ENCODE results near the gene RDX. TPM values are rescaled to one million over a fixed set of nuclear protein-coding genes. Genes with fewer than 3 reads are reported as not detected.

The RDX gene
- total and polyA plus RNA-seq, 2 of the 4 experiments (the other 2 are of a cell fraction), result 61.1 to 72.4 TPM

DNA sequence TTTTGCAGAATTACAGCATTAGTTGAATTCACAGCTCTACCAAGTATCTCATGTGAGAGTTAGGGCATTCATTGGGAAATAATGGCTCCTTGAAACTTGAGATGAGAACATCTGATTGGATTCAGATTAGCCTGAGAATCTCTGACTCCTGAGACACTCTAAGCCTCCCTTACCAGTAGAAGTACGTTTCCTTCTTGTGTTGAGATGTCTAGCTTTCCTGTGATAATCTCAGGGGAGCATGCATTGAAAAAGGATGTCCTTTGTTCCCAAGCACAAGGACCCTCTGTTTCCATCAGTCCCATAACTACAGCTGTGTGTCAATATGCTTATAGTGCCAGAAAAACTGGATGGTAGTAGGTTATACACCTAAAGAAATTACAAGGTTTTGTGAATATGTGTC is 35.2 kb upstream of the RDX start:
- Histone ChIP-seq H3K4ac (ENCODE audit: low read depth, low read length) (no peak overlapping the region), H3K36me3 (ENCODE audit: control insufficient read depth, insufficient read depth, low read length) (no peaks in the 10 kb centered on the region), H2BK20ac (ENCODE audit: low read depth, low read length) (no peak overlapping the region), H3K4me2 (ENCODE audit: low read depth, low read length) (no peak overlapping the region), H3K9me3 (ENCODE audit: control insufficient read depth, insufficient read depth, low read length) (no peaks in the 10 kb centered on the region), H4K5ac (ENCODE audit: low read depth, low read length) (no peak overlapping the region), H4K8ac (ENCODE audit: low read depth in 2 of 2, low read length in 2 of 2) (no peak overlapping the region), H3K79me1 (ENCODE audit: low read depth in 1 of 2, low read length in 2 of 2) (no peaks in the 10 kb centered on the region), H3K9me1 (ENCODE audit: insufficient read depth, low read length) (no peaks in the 10 kb centered on the region), H4K91ac (ENCODE audit: insufficient read depth, low read depth, low read length) (no peak overlapping the region), H3K23ac (ENCODE audit: low read depth, low read length) (no peak overlapping the region), H3K9ac (ENCODE audit: low read depth, low read length) (no peak overlapping the region), H3K4me1 (ENCODE audit: control insufficient read depth, insufficient read depth, low read length) (no peaks in the 10 kb centered on the region), H2AK9ac (replicated peaks; ENCODE audit: low read depth, low read length, poor library complexity) (no peak overlapping the region), H2AK5ac (ENCODE audit: low read depth, low read length) (no peak overlapping the region), H2AFZ (replicated peaks; ENCODE audit: low read length, poor library complexity) (no peak overlapping the region), H3K56ac (ENCODE audit: extremely low read depth, insufficient read depth, low read length) (no peak overlapping the region), H3K4me3 (ENCODE audit: insufficient read depth, low read depth, low read length) (no peak overlapping the region), H4K20me1 (ENCODE audit: insufficient read depth, low read length) (no peaks in the 10 kb centered on the region), H3K27me3 (ENCODE audit: control insufficient read depth, insufficient read depth, low read length) (no peaks in the 10 kb centered on the region), H2BK5ac (ENCODE audit: low read depth, low read length, poor library complexity, severe bottlenecking) (no peak overlapping the region), H3K18ac (ENCODE audit: low read depth, low read length) (no peak overlapping the region), H3K14ac (replicated peaks; ENCODE audit: low read depth, low read length) (no peak overlapping the region), H3K27ac (ENCODE audit: insufficient read depth, low read length) (no peak overlapping the region), H2BK120ac (ENCODE audit: low read depth, low read length) (no peak overlapping the region), H2BK15ac (ENCODE audit: low read depth, low read length) (no peak overlapping the region)
- POLR2A ChIA-PET (ENCODE audit: unreplicated experiment), result no interaction called here
- ATAC-seq (ENCODE audit: low read depth), result no peak
- no TSS peak for BruUV-seq (replicated peaks)
- TF ChIP-seq NFE2L2 (IDR thresholded peaks at IDR 0.05; ENCODE audit: low read depth, low read length) (no peak), SMC3 (IDR thresholded peaks at IDR 0.05; ENCODE audit: low read depth, low read length) (no peak), RFX5 (IDR thresholded peaks at IDR 0.05; ENCODE audit: low read depth, low read length) (no peak), MAFK (IDR thresholded peaks at IDR 0.05; ENCODE audit: low read depth, low read length) (no peak), MAZ (IDR thresholded peaks at IDR 0.05; ENCODE audit: borderline replicate concordance, low read depth, low read length) (no peak), MXI1 (IDR thresholded peaks at IDR 0.05; ENCODE audit: borderline replicate concordance, low read depth, low read length) (no peak), POLR2A (IDR thresholded peaks at IDR 0.05; ENCODE audit: low read depth, low read length) (no peak), RCOR1 (IDR thresholded peaks at IDR 0.05; ENCODE audit: insufficient replicate concordance, low read length) (no peak), FOS (IDR thresholded peaks at IDR 0.05; ENCODE audit: low read depth, low read length) (no peak), RAD21 (IDR thresholded peaks at IDR 0.05; ENCODE audit: low read length) (no peak), CHD1 (IDR thresholded peaks at IDR 0.05; ENCODE audit: low read depth, low read length) (no peak), BHLHE40 (IDR thresholded peaks at IDR 0.05; ENCODE audit: low read depth, low read length) (no peak), CEBPB (IDR thresholded peaks at IDR 0.05; ENCODE audit: low read depth, low read length) (no peak)
- TF ChIP-seq, protein P1, sequence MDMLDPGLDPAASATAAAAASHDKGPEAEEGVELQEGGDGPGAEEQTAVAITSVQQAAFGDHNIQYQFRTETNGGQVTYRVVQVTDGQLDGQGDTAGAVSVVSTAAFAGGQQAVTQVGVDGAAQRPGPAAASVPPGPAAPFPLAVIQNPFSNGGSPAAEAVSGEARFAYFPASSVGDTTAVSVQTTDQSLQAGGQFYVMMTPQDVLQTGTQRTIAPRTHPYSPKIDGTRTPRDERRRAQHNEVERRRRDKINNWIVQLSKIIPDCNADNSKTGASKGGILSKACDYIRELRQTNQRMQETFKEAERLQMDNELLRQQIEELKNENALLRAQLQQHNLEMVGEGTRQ (IDR thresholded peaks at IDR 0.05; ENCODE audit: low read depth, low read length), result no peak
- TF ChIP-seq, protein P2, sequence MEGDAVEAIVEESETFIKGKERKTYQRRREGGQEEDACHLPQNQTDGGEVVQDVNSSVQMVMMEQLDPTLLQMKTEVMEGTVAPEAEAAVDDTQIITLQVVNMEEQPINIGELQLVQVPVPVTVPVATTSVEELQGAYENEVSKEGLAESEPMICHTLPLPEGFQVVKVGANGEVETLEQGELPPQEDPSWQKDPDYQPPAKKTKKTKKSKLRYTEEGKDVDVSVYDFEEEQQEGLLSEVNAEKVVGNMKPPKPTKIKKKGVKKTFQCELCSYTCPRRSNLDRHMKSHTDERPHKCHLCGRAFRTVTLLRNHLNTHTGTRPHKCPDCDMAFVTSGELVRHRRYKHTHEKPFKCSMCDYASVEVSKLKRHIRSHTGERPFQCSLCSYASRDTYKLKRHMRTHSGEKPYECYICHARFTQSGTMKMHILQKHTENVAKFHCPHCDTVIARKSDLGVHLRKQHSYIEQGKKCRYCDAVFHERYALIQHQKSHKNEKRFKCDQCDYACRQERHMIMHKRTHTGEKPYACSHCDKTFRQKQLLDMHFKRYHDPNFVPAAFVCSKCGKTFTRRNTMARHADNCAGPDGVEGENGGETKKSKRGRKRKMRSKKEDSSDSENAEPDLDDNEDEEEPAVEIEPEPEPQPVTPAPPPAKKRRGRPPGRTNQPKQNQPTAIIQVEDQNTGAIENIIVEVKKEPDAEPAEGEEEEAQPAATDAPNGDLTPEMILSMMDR (conservative IDR thresholded peaks at IDR 0.05; ENCODE audit: low read depth, low read length), result no peak
- TF ChIP-seq, protein P3, sequence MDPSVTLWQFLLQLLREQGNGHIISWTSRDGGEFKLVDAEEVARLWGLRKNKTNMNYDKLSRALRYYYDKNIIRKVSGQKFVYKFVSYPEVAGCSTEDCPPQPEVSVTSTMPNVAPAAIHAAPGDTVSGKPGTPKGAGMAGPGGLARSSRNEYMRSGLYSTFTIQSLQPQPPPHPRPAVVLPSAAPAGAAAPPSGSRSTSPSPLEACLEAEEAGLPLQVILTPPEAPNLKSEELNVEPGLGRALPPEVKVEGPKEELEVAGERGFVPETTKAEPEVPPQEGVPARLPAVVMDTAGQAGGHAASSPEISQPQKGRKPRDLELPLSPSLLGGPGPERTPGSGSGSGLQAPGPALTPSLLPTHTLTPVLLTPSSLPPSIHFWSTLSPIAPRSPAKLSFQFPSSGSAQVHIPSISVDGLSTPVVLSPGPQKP (IDR thresholded peaks at IDR 0.05; ENCODE audit: borderline replicate concordance, low read depth, low read length), result no peak
- intact Hi-C loops (cut with micrococcal nuclease), result no loop called here
- no CpG with 5 or more reads among the region's 1 CpG for WGBS, 2 experiments (ENCODE audit: extremely low coverage in 2 of 2, insufficient read length in 1 of 2)
- dilution Hi-C loops (cut with HindIII; ENCODE audit: low sequenced_read_pairs, unreplicated experiment), result no loop called here
- CTCF ChIA-PET, result no interaction called here
- in situ Hi-C loops (cut with MboI; ENCODE audit: low sequenced_read_pairs), result no loop called here
- no peak for DNase-seq
